Fibroblast of lung (primary cell): ENCODE results near the gene TAF5L.

Experiments used
- EZH2 ChIP-seq: IDR thresholded peaks from 2 replicates; pipeline ENCODE4 v1.5.1; 2012; ENCODE audit warnings: low read length, control low read depth, mild to moderate bottlenecking; ENCODE audit errors: missing control alignments
- TF ChIP-seq, protein P1 (sequence below), 2 donors: IDR thresholded peaks in 1 of 2; conservative IDR thresholded peaks in 1 of 2; 1 replicate in 1 of 2; 2 replicates in 1 of 2; pipeline ENCODE4 v1.5.1; 2011 to 2012; ENCODE audit warnings: low read length in 2 of 2, control low read depth in 1 of 2, inconsistent platforms in 1 of 2, low read depth in 1 of 2, mild to moderate bottlenecking in 1 of 2

- TF ChIP-seq, protein P1, sequence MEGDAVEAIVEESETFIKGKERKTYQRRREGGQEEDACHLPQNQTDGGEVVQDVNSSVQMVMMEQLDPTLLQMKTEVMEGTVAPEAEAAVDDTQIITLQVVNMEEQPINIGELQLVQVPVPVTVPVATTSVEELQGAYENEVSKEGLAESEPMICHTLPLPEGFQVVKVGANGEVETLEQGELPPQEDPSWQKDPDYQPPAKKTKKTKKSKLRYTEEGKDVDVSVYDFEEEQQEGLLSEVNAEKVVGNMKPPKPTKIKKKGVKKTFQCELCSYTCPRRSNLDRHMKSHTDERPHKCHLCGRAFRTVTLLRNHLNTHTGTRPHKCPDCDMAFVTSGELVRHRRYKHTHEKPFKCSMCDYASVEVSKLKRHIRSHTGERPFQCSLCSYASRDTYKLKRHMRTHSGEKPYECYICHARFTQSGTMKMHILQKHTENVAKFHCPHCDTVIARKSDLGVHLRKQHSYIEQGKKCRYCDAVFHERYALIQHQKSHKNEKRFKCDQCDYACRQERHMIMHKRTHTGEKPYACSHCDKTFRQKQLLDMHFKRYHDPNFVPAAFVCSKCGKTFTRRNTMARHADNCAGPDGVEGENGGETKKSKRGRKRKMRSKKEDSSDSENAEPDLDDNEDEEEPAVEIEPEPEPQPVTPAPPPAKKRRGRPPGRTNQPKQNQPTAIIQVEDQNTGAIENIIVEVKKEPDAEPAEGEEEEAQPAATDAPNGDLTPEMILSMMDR (conservative IDR thresholded peaks at IDR 0.05 in 1 of 2, IDR thresholded peaks at IDR 0.05 in 1 of 2; ENCODE audit: low read depth in 1 of 2, low read length in 2 of 2) = no peak
- TF ChIP-seq EZH2 = no peak
Observed at GRCh38 chr1:229675396-229675795, 49.5 kb upstream of the TAF5L start.
